ENCODE measurements around the gene DMRTC2. TPM values are rescaled to one million over a fixed set of nuclear protein-coding genes. Genes with fewer than 3 reads are reported as not detected.

DMRTC2 gene
- total RNA-seq, 1 donor from 2014 or later = not detected

- ATAC-seq (ENCODE audit: poor library complexity) (peak; percentile 63), DNase-seq (peak; percentile 83)
- intact Hi-C loops (cut with DNase I) = no loop called here
Measured at GRCh38 chr19:41882568-41883462, 38.0 kb downstream of the DMRTC2 start, which contains the start of gene ARHGEF1. Gene ARHGEF1, plus strand, starts transcription at chr19:41883184. Its CDS starts 4,899 bp downstream, at chr19:41888083.

DNA sequence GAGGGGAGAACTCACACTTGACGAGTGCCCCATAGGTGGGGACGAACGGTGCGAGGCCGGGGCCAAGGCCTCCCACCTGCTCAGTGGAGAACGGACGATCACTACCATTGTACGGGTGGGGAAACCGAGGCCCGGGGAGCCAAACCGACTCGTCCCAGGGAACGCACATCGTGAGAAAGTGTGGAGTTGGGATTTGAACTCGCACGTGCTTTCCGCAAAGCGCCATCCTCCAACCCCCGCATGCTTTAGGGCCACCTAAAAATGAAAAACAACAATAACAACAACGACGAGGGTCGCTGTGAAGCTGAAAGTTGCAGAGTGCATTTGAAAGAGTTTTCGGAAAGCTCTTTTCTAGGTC lies 38.6 kb downstream of the DMRTC2 start:
- ATAC-seq (ENCODE audit: poor library complexity) = peak; percentile 2
- DNase-seq = no peak
- intact Hi-C loops (cut with DNase I) = no loop called here

- intact Hi-C loops (cut with DNase I) = no loop called here
- peak; percentile 96 for ATAC-seq (ENCODE audit: poor library complexity)
- DNase-seq = peak; percentile 97
Measured at GRCh38 chr19:41883821-41884733, 39.2 kb downstream of the DMRTC2 start.

DNA sequence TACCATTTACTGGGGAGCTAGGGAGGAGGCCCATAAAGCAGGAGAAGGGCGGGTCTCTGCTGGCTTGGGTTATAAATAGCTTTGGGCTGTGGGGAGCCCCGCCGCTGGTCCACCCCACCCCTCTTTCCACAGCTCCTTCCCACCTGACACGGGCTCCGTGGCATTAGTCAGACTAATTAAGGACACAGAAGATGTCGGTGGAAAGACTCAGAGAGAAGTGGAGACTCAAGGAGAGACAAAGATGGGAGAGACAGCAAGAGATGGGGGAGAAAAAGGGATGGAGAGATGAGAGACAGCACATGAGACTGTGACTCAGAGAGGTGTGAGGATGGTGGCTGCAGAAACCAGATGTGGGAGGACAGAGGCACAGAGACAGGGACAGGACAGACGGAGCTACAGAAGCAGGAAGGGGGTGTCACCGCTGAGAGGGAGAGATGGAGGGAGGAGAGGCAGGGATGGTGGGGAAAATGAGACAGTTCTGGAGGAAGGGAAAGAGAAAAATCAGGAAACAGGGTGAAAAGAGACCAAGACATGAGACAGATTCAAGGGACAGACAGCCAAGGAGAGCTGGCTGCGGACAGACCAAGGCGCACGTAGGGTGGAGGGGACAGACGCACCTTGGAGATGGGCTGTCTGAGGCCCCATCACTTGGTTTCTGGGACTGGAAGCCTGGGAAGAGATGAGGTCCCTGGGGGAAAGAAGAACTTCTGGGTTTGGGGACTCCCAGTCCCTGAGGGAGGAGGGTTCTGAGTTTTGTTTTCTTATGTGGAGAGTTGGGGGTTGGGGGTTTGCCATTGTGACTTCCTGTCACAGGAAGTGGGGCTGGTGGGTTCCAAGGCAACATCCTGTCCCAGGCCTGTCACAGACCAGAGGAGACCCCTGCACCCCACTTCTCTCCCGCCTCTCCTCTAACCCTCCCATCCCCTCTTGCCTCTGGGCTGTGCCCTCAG lies 42.2 kb downstream of the DMRTC2 start:
- intact Hi-C loops (cut with DNase I) = no loop called here
- no peak for ATAC-seq (ENCODE audit: poor library complexity)

GRCh38 chr19:41887711-41888382 lies 43.0 kb downstream of the DMRTC2 start:
- intact Hi-C loops (cut with DNase I) = no loop called here
- no peak for DNase-seq
- no peak for ATAC-seq (ENCODE audit: poor library complexity)

More for the DNA sequence above, 42.2 kb downstream of the DMRTC2 start:
- DNase-seq = no peak

DNA sequence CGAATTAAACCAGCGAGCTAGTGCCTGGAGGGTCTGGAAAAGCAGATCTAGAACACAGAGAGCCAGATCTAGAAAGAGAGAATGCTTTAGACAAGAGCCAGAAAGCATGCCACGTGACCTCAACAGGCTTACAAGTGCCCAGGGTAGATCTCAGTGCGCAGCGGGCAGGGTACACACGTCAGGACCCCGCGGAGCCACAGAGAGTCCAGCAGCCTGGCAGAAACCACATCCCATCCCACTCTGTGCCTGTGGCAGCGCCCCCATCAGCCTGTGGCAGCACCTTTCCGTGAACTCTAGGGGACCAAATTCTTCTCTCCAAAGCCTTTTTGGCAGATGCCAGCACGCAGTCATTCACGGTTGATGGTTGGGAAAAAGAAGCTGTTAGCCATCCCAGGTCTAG lies 44.1 kb downstream of the DMRTC2 start:
- ATAC-seq (ENCODE audit: poor library complexity) (no peak), DNase-seq (no peak)
- intact Hi-C loops (cut with DNase I) = no loop called here

- DNase-seq (no peak), ATAC-seq (ENCODE audit: poor library complexity) (no peak)
- intact Hi-C loops (cut with DNase I) = no loop called here
Measured at GRCh38 chr19:41889896-41890295, 45.1 kb downstream of the DMRTC2 start.

GRCh38 chr19:41890936-41891335 lies 46.1 kb downstream of the DMRTC2 start:
- ATAC-seq (ENCODE audit: poor library complexity) (no peak), DNase-seq (no peak)
- intact Hi-C loops (cut with DNase I) = no loop called here

- DNase-seq (no peak), ATAC-seq (ENCODE audit: poor library complexity) (no peak)
- intact Hi-C loops (cut with DNase I) = no loop called here
Measured at GRCh38 chr19:41892173-41892902, 47.5 kb downstream of the DMRTC2 start.

- ATAC-seq (ENCODE audit: poor library complexity) (no peak), DNase-seq (no peak)
- intact Hi-C loops (cut with DNase I) = no loop called here
Measured at GRCh38 chr19:41893899-41894298, 49.1 kb downstream of the DMRTC2 start.

- intact Hi-C loops (cut with DNase I) = no loop called here
- DNase-seq (no peak), ATAC-seq (ENCODE audit: poor library complexity) (no peak)
Measured at GRCh38 chr19:41894350-41894749, 49.5 kb downstream of the DMRTC2 start.

GRCh38 chr19:41895745-41896580 lies 51.1 kb downstream of the DMRTC2 start:
- DNase-seq = no peak
- intact Hi-C loops (cut with DNase I) = no loop called here
- no peak for ATAC-seq (ENCODE audit: poor library complexity)

DNA sequence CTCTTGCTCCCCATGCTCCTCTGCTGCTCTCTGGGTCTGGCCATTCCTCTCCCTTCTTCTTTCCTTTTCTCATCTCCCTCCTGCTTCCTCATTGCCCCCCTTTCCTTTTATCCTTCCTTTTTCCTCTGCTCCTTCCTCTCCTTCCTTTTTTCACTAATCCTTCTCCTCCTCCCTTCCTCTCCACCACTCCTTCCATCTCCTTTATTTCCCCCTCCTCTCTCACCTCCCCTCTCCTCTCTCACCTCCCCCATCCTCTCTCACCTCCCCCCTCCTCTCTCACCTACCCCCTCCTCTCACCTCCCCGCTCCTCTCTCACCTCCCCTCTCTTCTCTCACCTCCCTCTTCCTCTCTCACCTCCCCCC lies 51.7 kb downstream of the DMRTC2 start:
- ATAC-seq (ENCODE audit: poor library complexity) (no peak), DNase-seq (no peak)
- intact Hi-C loops (cut with DNase I) = no loop called here

DNA sequence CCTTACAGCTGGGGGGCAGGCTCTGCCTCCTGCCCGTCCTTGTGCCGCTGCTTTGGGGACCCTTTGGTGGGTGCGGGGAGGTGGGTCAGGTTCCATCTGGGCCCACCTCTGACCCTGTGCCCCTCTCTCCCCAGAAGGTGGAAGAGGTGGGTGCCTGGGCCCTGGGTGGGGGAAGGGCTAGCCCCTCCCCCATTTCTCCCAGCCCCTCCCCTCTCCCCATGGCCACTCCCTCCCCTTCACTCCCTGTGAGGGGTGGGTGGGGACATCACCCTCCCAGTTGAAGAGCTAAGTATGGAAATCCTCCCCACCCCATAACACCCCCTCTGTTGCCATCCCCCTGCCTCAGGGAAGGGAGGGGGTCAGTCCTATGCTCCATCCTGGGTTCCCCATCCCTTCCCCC lies 52.3 kb downstream of the DMRTC2 start:
- ATAC-seq (ENCODE audit: poor library complexity) (no peak), DNase-seq (no peak)
- intact Hi-C loops (cut with DNase I) = no loop called here

- DNase-seq (no peak), ATAC-seq (ENCODE audit: poor library complexity) (no peak)
- intact Hi-C loops (cut with DNase I) = no loop called here
Measured at GRCh38 chr19:41897820-41898219, 53.0 kb downstream of the DMRTC2 start.

DNA sequence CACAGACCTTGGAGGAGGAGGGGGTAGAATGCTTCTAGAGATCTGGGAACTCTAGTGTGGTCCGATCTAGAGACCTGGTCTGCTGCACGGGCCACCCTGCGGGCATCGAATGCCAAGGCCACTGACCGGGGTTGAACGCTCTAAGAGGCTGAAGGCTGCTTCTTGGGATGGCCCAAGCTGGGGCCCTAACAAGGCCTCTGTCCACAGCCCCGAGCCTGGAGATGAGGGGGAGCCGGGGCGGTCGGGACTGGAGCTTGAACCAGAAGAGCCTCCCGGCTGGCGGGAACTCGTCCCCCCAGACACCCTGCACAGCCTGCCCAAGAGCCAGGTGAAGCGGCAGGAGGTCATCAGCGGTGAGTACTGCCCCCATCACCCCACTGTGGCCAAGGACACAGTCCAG lies 53.4 kb downstream of the DMRTC2 start:
- intact Hi-C loops (cut with DNase I) = no loop called here
- no peak for DNase-seq
- ATAC-seq (ENCODE audit: poor library complexity) = no peak

Measured in Right ventricle myocardium superior (tissue), 1 donor.